Activated CD4-positive, alpha-beta T cell treated with anti-CD3 and anti-CD28 coated beads for 36 hours (primary cell): Measurements from ENCODE around the gene LHFPL2. TPM values are rescaled to one million over a fixed set of nuclear protein-coding genes. Genes with fewer than 3 reads are reported as not detected.

Source experiments
- ATAC-seq: fragments of 200-7000 bp; cut with Tn5 transposase; one replicate; pipeline ENCODE4 v1.10.0; 2021; ENCODE audit warnings: mild to moderate bottlenecking, moderate library complexity
- CTCF ChIA-PET: fragments of 350-600 bp; sonication (Branson Sonifier 250); formaldehyde crosslinking; loops from one replicate; lab custom pipeline; 2021; ENCODE audit warnings: antibody characterized with exemption; lab: Charles Lee
- POLR2A ChIA-PET: fragments of 350-600 bp; sonication (Branson Sonifier 250); formaldehyde crosslinking; loops from one replicate; lab custom pipeline; 2021; ENCODE audit warnings: antibody characterized with exemption, inconsistent platforms; lab: Charles Lee
- DNase-seq: peaks from one replicate; pipeline ENCODE4 v3.0.0-alpha.2; 2020
- H3K27ac Mint-ChIP-seq: one replicate; pipeline ENCODE4 v1.8.0; 2021; ENCODE audit warnings: mixed read lengths
- H3K27me3 Mint-ChIP-seq: one replicate; pipeline ENCODE4 v1.8.0; 2021; ENCODE audit warnings: mixed read lengths
- H3K36me3 Mint-ChIP-seq: one replicate; pipeline ENCODE4 v1.8.0; 2021; ENCODE audit warnings: low read depth, mixed read lengths
- H3K4me1 Mint-ChIP-seq: one replicate; pipeline ENCODE4 v1.8.0; 2021; ENCODE audit warnings: mixed read lengths
- H3K4me3 Mint-ChIP-seq: one replicate; pipeline ENCODE4 v1.8.0; 2021; ENCODE audit warnings: mild to moderate bottlenecking, moderate library complexity, mixed read lengths
- H3K9me3 Mint-ChIP-seq: one replicate; pipeline ENCODE4 v1.8.0; 2021; ENCODE audit warnings: low read depth, mixed read lengths
- intact Hi-C, 2 experiments: fragments of 100-400 bp; cut with DNase I in 1 of 2; cut with micrococcal nuclease in 1 of 2; formaldehyde crosslinking; loops; one replicate each; pipeline versions ENCODE4 v1.14.2 to v1.15.1; 2022 to 2024; cut with DNase I, micrococcal nuclease
- total RNA-seq, 2 experiments: library from RNA; stranded (reverse); gene quantifications; one replicate each; pipeline ENCODE4 v1.2.3, GENCODE V29; 2021

The LHFPL2 gene
- total RNA-seq, 2 experiments from 2014 or later = 0.14 to 0.21 TPM

DNA sequence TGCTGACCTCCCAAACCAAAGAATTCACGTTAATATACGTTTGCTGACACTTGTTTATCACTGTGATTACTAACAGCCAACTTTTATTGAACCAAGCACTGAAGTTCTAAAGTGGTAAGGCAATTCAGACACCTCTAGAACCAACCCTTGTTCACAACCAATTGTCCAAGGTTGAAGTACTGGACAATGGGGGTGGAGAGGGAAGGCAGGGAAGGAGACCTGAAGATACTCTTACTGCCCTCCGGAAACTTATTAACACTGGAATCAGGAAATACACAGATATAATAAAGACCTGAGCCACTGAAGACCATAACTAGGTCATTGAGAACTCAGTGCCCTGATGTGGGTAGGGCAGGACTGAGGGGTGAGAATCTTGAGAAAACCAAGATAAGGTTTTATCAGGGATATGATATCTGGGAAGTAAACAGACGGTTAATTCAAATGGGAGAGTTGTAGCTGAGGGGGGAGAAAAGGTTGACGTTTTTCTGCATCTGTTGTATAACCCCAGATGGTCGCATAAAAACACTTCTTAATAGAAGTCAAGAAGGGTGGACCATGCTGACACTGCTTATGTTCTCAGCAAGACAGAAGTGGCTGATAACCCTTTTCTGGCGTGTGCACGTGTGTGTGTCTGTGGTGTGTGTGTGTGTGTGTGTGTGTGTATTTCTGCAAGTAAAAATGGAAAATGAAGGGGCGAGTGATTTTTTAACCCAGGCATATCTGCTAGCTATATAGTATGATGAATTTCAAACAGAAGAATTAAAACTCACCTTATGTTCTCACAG lies 125.9 kb downstream of the LHFPL2 start:
- intact Hi-C loops = no loop called here
- H3K4me1 Mint-ChIP-seq = no peaks in the 10 kb centered on the region
- no peak for ATAC-seq

DNA sequence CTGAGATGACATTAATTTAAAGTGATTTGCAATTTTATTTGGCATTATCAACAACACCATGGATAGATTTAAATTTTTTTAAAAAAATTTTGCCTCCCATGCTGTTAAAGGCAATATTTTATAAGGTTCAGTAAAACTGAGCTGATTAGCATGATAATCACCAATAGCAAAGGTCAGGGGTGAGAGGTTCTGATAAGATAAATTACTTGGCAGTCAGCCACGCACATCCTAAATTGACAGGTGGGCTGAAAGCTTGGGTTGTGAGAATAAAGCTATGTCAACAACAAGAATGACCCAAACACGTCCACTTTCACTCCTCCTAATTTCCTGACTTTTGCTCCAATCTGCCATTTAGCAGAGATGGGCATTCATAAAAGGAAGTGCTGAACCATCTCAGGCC lies 127.1 kb downstream of the LHFPL2 start:
- ChIA-PET POLR2A (no interaction called here), CTCF (interaction anchor here (0.6 to 1.3 kb wide), 2 partner anchors 10 to 556 kb away, joined by 3 to 4 read pairs; no protein-coding TSS in a partner anchor)
- Mint-ChIP-seq H3K27ac (no peak overlapping the region), H3K27me3 (peaks cover 41% of the 10 kb centered on the region), H3K36me3 (no peaks in the 10 kb centered on the region), H3K4me1 (no peaks in the 10 kb centered on the region), H3K9me3 (no peaks in the 10 kb centered on the region), H3K4me3 (no peak overlapping the region)
- intact Hi-C loops = no loop called here
- ATAC-seq (no peak), DNase-seq (no peak)

More for the DNA sequence above, 125.9 kb downstream of the LHFPL2 start:
- peaks cover 35% of the 10 kb centered on the region for H3K27me3 Mint-ChIP-seq
- DNase-seq = no peak
- H3K4me3 Mint-ChIP-seq = no peak overlapping the region
- H3K9me3 Mint-ChIP-seq = no peaks in the 10 kb centered on the region
- CTCF ChIA-PET = no interaction called here
- POLR2A ChIA-PET = interaction anchor here (0.6 kb wide), 1 partner anchor 19 kb away, joined by 3 read pairs; no protein-coding TSS in a partner anchor
- H3K27ac Mint-ChIP-seq = no peak overlapping the region
- no peaks in the 10 kb centered on the region for H3K36me3 Mint-ChIP-seq

- Mint-ChIP-seq H3K4me1 (no peaks in the 10 kb centered on the region), H3K27ac (no peak overlapping the region), H3K36me3 (no peaks in the 10 kb centered on the region), H3K4me3 (no peak overlapping the region), H3K9me3 (no peaks in the 10 kb centered on the region), H3K27me3 (peaks cover 51% of the 10 kb centered on the region)
- intact Hi-C loops = no loop called here
- no peak for ATAC-seq
- ChIA-PET POLR2A (no interaction called here), CTCF (no interaction called here)
- DNase-seq = no peak
Measured at GRCh38 chr5:78519198-78519941, 129.2 kb downstream of the LHFPL2 start.

GRCh38 chr5:78518365-78519197 lies 130.0 kb downstream of the LHFPL2 start:
- ChIA-PET POLR2A (no interaction called here), CTCF (no interaction called here)
- H3K4me3 Mint-ChIP-seq = no peak overlapping the region
- H3K27ac Mint-ChIP-seq = no peak overlapping the region
- no peaks in the 10 kb centered on the region for H3K9me3 Mint-ChIP-seq
- H3K36me3 Mint-ChIP-seq = no peaks in the 10 kb centered on the region
- intact Hi-C loops = no loop called here
- peaks cover 57% of the 10 kb centered on the region for H3K27me3 Mint-ChIP-seq
- DNase-seq (no peak), ATAC-seq (no peak)
- H3K4me1 Mint-ChIP-seq = no peaks in the 10 kb centered on the region

DNA sequence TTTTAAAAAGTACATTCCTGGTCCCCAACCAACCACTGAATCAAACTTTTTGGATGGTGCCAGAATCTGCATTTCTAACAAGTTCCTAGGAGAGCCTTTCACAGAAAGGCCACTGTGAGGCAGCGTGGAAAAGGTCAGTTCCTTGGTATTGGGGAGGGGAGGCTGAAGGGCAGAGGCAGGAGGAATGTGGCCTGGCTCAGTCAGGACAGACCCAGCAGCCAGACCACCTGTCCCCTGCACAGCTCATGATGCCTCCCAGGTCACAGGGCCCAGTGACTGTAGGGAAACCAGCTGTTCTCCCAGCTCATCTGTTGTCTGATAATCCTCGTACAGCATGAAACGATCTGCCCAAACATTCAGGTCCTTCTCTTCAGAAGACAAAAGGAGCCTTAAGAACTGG lies 132.9 kb downstream of the LHFPL2 start:
- DNase-seq (no peak), ATAC-seq (no peak)
- Mint-ChIP-seq H3K27ac (no peak overlapping the region), H3K4me3 (no peak overlapping the region), H3K4me1 (no peaks in the 10 kb centered on the region), H3K9me3 (no peaks in the 10 kb centered on the region), H3K27me3 (peaks cover 60% of the 10 kb centered on the region), H3K36me3 (no peaks in the 10 kb centered on the region)
- ChIA-PET POLR2A (no interaction called here), CTCF (no interaction called here)
- intact Hi-C loops = no loop called here

DNA sequence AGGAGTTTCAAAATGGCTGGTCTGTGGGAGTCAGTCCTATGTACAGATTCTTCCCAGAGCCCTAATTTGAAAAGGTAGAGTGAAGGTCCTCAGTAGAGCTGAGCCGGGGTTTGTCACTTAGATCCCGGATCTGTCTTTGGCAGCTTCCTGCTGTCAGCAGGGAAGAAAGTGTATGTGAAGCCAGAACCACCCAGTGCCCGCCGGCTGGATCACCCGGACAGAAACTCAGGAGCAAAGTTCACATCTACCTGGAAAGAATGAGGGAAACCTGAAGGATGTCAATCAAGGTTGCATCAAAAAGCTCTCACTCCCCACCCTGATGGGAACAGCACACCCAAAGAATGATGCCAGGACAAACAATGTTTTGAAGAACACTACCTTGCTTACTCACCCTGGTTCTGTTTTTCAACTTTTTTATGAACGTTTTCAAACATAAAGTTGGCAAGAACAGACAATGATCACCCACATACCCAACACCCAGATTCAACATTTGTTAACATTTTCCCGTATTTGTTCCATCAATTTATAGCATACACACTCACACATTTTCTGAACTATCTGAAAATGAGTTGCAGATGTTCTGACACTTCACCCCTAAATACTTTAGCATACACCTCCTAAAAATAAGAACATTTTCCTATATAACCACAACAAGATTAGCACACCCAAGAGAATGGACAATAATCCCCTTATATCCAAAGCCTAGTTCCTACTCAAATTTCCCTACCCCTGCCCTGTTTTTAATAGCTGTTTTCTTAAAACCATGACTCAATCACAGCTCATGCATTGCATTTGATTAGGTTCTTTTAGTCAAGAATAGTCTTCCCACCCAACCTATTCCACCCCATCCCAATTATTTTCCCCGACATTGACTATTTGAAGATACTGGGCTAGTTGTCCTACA lies 133.9 kb downstream of the LHFPL2 start:
- Mint-ChIP-seq H3K27me3 (peaks cover 56% of the 10 kb centered on the region), H3K4me1 (peaks cover 4% of the 10 kb centered on the region), H3K36me3 (no peaks in the 10 kb centered on the region), H3K4me3 (no peak overlapping the region), H3K27ac (no peak overlapping the region), H3K9me3 (no peaks in the 10 kb centered on the region)
- ATAC-seq (no peak), DNase-seq (no peak)
- intact Hi-C loops = no loop called here
- ChIA-PET CTCF (no interaction called here), POLR2A (no interaction called here)

DNA sequence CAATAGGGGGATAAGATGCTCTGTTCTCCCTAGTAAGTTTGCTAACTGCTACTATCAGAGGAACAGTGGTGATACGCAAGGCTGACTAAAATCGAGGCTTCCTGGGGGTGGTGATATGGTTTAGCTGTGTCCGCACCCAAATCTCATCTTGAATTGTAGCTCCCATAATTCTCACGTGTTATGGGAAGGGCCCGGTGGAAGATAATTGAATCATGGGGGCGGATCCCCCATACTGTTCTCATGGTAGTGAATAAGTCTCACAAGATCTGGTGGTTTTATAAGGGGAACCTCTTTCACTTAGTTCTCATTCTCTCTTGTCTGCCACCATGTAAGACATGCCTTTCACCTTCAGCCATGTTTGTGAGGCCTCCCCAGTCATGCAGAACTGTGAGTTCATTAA lies 135.1 kb downstream of the LHFPL2 start:
- H3K27me3 Mint-ChIP-seq = peaks cover 56% of the 10 kb centered on the region
- H3K36me3 Mint-ChIP-seq = no peaks in the 10 kb centered on the region
- H3K4me3 Mint-ChIP-seq = no peak overlapping the region
- DNase-seq (no peak), ATAC-seq (no peak)
- no peak overlapping the region for H3K27ac Mint-ChIP-seq
- H3K9me3 Mint-ChIP-seq = no peaks in the 10 kb centered on the region
- H3K4me1 Mint-ChIP-seq = peaks cover 11% of the 10 kb centered on the region
- intact Hi-C loops = no loop called here
- ChIA-PET POLR2A (no interaction called here), CTCF (no interaction called here)

- POLR2A ChIA-PET = no interaction called here
- H3K4me3 Mint-ChIP-seq = no peak overlapping the region
- H3K27me3 Mint-ChIP-seq = peaks cover 61% of the 10 kb centered on the region
- DNase-seq (no peak), ATAC-seq (no peak)
- H3K36me3 Mint-ChIP-seq = no peaks in the 10 kb centered on the region
- peaks cover 11% of the 10 kb centered on the region for H3K4me1 Mint-ChIP-seq
- CTCF ChIA-PET = interaction anchor here (1.3 to 1.4 kb wide), 2 partner anchors 9 to 13 kb away, joined by 3 to 4 read pairs; no protein-coding TSS in a partner anchor
- no peak overlapping the region for H3K27ac Mint-ChIP-seq
- intact Hi-C loops = no loop called here
- H3K9me3 Mint-ChIP-seq = no peaks in the 10 kb centered on the region
Measured at GRCh38 chr5:78512435-78512834, 136.1 kb downstream of the LHFPL2 start.

DNA sequence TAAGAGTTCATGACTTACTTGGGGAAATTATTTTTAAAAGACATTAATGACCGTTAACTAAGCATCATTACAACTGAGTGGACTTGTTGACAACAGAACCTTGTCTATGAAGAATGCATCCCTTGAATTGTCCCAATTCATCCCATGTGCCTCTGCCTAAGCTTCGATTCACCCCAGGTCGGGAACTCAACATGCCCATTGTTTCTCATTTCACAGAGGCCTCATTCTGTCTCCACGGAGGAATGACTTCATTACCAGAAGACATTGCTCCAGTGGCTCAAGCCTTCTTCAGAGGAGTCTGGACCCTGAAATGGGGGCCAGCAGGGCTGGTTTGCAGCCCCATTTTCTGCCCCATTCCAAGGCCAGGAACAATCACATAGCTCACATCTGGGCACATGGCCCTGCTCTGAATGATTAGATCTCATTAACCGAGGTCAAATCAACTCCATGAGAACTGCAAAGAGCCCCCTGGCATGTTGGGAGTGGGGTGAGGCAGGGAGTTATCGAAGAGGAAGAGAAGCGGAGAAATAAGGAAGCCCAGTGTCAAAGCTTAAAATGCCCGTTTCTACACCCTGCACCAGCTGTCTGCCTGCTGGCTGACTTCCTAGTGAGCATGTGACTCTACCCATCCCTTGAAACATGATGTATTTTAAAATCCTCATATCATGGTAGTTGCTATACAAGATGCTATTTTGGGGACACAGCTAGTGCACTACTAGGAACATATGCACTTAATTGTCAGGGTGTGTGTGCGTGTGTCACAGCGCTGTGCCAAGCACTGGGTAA lies 137.3 kb downstream of the LHFPL2 start:
- intact Hi-C loops = no loop called here
- ATAC-seq (no peak), DNase-seq (no peak)
- peaks cover 11% of the 10 kb centered on the region for H3K4me1 Mint-ChIP-seq
- ChIA-PET POLR2A (no interaction called here), CTCF (interaction anchor here (0.5 to 1.4 kb wide), 5 partner anchors 10 to 1289 kb away, joined by 3 to 6 read pairs (median 3); no protein-coding TSS in a partner anchor)
- H3K4me3 Mint-ChIP-seq = no peak overlapping the region
- H3K27ac Mint-ChIP-seq = no peak overlapping the region
- H3K36me3 Mint-ChIP-seq = no peaks in the 10 kb centered on the region
- H3K9me3 Mint-ChIP-seq = no peaks in the 10 kb centered on the region
- peaks cover 63% of the 10 kb centered on the region for H3K27me3 Mint-ChIP-seq
